GM18505 (cell line): ENCODE measurements around the gene EXD3.

Source experiments
- ATAC-seq: cut with Tn5 transposase; IDR thresholded peaks from one replicate; pipeline ENCODE4 v1.9.1; 2021; ENCODE audit not compliant: unreplicated experiment
- POLR2A ChIP-seq: IDR thresholded peaks from 4 replicates; pipeline ENCODE4 v1.6.1; 2011; ENCODE audit warnings: borderline replicate concordance; ENCODE audit not compliant: insufficient read depth, insufficient read length; ENCODE audit errors: extremely low read depth

EXD3 gene

DNA sequence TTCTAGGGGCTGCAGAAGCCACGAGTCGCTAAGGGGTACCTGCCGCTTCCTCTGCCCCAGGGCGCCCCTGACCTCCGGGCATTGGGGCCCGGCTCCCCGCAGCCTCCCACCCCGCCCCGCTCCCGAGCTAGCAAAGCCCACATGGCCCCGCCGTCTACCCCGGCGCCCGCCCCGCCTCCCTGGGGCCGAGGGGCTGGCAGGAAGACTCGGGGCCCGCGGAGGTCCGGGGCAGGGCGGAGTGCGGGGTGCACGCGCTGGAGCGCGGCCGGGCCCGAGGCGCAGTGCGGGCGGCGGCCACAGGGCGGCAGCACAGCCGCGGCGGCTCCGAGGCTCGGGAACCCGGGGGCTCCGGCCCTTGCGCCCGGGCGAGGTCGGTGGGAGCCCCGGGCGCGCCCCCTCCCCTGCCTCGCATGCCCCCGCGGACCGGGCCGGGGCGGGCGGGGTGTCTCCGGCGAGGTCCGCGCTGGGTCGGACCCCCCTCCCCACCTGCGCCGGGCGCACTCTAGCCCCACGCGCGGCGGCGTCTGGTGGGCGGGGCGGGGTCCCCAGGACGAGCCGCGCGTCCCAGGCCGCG, 127.6 kb downstream of the EXD3 start:
- TF ChIP-seq POLR2A = no peak
- ATAC-seq = no peak

GRCh38 chr9:137294681-137295237, 128.2 kb downstream of the EXD3 start:
- TF ChIP-seq POLR2A = no peak
- no peak for ATAC-seq

DNA sequence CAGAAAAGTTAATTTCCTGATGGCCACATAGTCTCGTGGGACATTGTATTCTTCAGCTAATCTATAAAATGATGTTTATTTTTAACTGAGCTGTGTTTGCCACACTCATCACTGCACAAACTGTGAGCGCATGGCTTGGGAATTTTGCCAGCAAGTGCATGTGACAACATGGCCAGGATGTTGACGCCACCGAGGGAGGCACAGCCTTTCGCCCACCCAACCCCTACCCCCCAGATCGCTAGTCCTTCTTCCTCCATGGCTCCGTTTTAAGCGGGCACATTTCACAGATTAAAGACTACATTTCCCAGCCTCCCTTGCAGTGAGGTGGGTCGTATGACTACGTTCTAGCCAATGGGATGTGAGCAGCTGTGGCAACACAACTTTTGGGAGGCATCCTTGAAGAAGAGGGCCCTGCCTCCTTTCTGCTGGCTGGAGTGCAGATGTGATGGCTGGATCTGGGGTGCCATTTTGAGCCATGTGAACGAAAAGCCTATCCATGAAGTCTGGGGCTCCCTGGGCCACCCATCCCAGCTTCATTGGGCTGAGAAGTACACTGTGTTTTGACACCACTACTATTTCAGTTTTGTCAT, 128.8 kb downstream of the EXD3 start:
- no peak for ATAC-seq

GRCh38 chr9:137293482-137294090, 129.4 kb downstream of the EXD3 start:
- no peak for TF ChIP-seq POLR2A

More for the DNA sequence above, 128.8 kb downstream of the EXD3 start:
- no peak for TF ChIP-seq POLR2A

GRCh38 chr9:137293094-137293481, 129.9 kb downstream of the EXD3 start:
- ATAC-seq = no peak
- no peak for TF ChIP-seq POLR2A

More at GRCh38 chr9:137293482-137294090, 129.4 kb downstream of the EXD3 start:
- no peak for ATAC-seq

DNA sequence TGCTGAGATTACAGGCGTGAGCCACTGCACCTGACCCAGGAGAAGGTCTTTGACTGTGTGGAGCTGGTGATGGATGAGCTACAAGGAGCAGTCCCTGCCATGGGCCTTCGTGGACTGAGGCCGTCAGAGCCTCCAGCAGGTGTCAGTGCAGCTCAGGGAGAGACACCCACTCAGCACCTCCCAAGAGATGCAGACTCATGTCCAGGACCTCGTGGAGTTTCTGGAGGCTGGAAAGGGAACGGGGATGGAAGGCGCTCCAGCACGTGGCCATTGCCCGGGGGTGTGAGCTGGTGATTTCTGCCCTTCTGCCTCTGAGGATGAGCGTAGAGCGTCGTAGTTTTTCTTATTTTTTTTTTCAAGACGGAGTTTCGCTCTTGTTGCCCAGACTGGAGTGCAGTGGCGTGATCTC, 136.0 kb downstream of the EXD3 start:
- no peak for TF ChIP-seq POLR2A
- no peak for ATAC-seq

- no peak for ATAC-seq
- TF ChIP-seq POLR2A = no peak
These were observed 141.4 kb downstream of the EXD3 start for GRCh38 chr9:137281345-137282116.

GRCh38 chr9:137280474-137281344, 142.3 kb downstream of the EXD3 start:
- TF ChIP-seq POLR2A = no peak
- ATAC-seq = no peak

DNA sequence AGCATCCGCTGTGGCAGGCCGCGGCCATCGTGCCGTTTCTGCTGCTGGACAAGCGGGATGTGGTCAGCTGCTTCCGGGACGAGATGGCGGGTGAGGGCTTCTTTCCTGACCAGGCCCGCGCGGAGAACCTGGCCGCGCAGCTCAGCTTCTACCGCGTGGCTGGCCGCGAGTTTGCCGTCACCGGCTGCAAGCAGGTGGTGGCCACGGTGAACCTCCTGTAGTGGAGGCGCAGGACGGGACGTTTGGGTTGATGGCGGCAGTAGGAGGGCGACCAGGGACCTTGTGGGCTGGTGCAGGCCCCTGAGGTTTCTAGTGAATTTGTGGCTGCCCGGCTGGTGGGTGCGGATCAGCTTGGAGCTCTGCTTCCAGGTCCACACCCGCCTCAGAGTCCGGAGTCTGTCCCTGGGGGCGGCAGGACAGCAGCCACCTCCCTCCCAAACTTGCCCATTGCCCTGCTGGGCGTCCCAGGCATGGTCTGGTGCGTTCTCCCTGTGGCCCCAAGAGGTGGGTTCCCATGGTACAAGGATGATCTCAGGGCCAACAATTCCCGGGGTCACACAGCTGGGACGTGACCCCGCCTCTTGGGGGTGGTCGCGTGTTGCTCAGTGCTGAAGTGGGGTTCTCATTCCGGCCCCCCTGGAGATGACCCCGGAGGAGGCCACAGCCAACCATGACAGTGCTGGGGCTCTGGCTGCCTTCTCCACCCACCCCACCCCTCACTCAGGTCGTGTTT, 143.1 kb downstream of the EXD3 start:
- no peak for TF ChIP-seq POLR2A
- no peak for ATAC-seq

DNA sequence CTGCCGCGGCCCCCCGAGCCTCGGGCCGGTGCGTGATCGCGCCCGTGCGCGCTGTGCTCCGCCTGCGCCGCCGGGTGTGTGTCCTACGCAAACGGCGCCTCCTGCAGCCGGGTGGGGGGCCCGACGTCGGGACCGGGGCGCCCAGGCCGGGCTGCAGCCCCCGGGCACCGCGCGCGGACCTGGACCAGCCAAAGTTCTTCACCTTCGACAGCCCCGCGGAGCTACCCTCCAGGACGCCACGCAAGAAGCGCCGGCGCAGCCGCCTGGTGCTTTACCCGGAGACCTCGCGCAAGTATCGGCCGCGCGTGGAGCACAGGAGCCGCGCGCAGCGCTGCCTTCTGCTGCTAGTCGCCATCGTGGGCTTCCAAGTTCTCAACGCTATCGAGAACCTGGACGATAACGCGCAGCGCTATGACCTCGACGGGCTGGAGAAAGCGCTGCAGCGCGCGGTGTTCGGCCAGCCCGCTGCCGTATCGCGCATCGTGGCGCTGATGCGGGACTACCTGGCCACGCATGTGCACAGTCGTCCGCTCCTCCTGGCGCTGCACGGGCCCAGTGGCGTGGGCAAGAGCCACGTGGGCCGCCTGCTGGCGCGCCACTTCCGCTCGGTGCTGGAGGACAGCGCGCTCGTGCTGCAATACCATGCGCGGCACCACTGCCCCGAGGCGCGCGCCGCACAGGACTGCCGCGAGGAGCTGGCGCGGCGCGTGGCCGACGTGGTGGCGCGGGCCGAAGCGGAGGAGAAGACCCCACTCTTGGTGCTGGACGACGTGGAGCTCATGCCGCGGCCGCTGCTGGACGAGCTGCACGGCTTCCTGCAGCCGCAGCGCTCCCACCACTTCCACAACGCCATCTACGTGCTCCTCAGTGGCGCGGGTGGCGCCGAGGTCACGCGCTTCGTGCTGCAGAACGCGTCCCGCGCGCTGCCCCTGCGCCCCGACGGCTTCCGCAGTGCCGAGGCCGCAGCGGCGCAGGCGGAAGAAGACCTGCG, 143.9 kb downstream of the EXD3 start:
- TF ChIP-seq POLR2A = no peak
- no peak for ATAC-seq
